Vagina (tissue), 2 donors: ENCODE results near the gene LRMDA.

Source experiments
- POLR2A ChIP-seq, 2 donors: fragments of 450-650 bp; IDR thresholded peaks; one replicate each; pipeline ENCODE4 v1.6.1; 2017; ENCODE audit warnings: antibody characterized with exemption in 2 of 2, mild to moderate bottlenecking in 2 of 2, moderate library complexity in 2 of 2
- POLR2AphosphoS5 ChIP-seq, 2 donors: sonication (generic); formaldehyde crosslinking; IDR thresholded peaks; one replicate each; pipeline ENCODE4 v1.9.0; 2017; ENCODE audit warnings: antibody characterized with exemption in 2 of 2, mild to moderate bottlenecking in 2 of 2, low read depth in 1 of 2; ENCODE audit not compliant: insufficient read depth in 1 of 2
- TF ChIP-seq, protein P1 (sequence below), 3 experiments: fragments of 450-650 bp in 2 of 3; fragments of 200-600 bp in 1 of 3; sonication (generic) in 1 of 3; IDR thresholded peaks; one replicate each; pipeline ENCODE4 v1.5.1; 2017 to 2019; ENCODE audit warnings: antibody characterized with exemption in 3 of 3, mild to moderate bottlenecking in 2 of 3, moderate library complexity in 2 of 3

DNA sequence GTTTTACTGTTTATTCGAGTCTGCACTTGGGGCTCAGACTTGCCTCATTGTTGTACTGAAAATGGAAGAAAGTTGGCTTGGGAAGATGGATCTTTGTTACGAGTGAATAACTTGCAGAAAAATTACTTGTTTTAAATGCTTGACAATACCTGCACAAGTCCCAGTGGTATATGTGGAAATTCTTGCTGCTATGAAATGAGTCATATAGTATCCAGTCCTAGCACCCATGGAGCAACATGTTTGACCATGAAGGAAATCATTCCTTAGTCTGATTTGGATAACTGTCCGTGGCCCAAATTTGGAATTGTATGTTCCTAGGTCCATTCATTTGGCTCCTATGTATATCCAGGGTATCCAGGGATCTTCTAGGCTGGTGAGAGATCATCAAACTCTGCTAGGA is 1109.4 kb downstream of the LRMDA start:
- TF ChIP-seq POLR2A (IDR thresholded peaks at IDR 0.05) (no peak), POLR2AphosphoS5 (IDR thresholded peaks at IDR 0.05; ENCODE audit: insufficient read depth in 1 of 2, low read depth in 1 of 2) (no peak)
- TF ChIP-seq, protein P1, sequence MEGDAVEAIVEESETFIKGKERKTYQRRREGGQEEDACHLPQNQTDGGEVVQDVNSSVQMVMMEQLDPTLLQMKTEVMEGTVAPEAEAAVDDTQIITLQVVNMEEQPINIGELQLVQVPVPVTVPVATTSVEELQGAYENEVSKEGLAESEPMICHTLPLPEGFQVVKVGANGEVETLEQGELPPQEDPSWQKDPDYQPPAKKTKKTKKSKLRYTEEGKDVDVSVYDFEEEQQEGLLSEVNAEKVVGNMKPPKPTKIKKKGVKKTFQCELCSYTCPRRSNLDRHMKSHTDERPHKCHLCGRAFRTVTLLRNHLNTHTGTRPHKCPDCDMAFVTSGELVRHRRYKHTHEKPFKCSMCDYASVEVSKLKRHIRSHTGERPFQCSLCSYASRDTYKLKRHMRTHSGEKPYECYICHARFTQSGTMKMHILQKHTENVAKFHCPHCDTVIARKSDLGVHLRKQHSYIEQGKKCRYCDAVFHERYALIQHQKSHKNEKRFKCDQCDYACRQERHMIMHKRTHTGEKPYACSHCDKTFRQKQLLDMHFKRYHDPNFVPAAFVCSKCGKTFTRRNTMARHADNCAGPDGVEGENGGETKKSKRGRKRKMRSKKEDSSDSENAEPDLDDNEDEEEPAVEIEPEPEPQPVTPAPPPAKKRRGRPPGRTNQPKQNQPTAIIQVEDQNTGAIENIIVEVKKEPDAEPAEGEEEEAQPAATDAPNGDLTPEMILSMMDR (IDR thresholded peaks at IDR 0.05), result no peak
